Keratinocyte (primary cell): Measurements from ENCODE around the gene CHRNG. TPM values are rescaled to one million over a fixed set of nuclear protein-coding genes. Genes with fewer than 3 reads are reported as not detected.

ENCODE experiments used
- DNase-seq: peaks from one replicate; pipeline ENCODE4 v3.0.0-alpha.2; 2011; ENCODE audit warnings: low read depth, missing footprints, low spot score
- FAIRE-seq: peaks from 2 replicates; lab custom pipeline; 2011; peaks lifted over from hg19 to GRCh38; lab: Jason Lieb, UNC
- H2AFZ ChIP-seq: 2 replicates; pipeline ENCODE4 v1.6.0; 2012; ENCODE audit warnings: low read length, control low read depth, inconsistent platforms; ENCODE audit not compliant: control insufficient read depth
- H3K27ac ChIP-seq: 2 replicates; pipeline ENCODE4 v1.5.1; 2011; ENCODE audit warnings: low read length; ENCODE audit not compliant: control insufficient read depth, insufficient read depth
- H3K27me3 ChIP-seq: 3 replicates; pipeline ENCODE4 v1.6.0; 2011; ENCODE audit warnings: low read length; ENCODE audit not compliant: control insufficient read depth, insufficient read depth; ENCODE audit errors: extremely low read depth
- H3K36me3 ChIP-seq, 2 experiments: 2 replicates in 1 of 2; 3 replicates in 1 of 2; pipeline ENCODE4 v1.5.1; 2011; ENCODE audit warnings: low read length in 2 of 2, mild to moderate bottlenecking in 1 of 2; ENCODE audit not compliant: control insufficient read depth in 2 of 2, insufficient read depth in 2 of 2; ENCODE audit errors: extremely low read depth in 1 of 2
- H3K4me1 ChIP-seq: 3 replicates; pipeline ENCODE4 v1.5.1; 2011; ENCODE audit warnings: low read length; ENCODE audit not compliant: control insufficient read depth, insufficient read depth; ENCODE audit errors: extremely low read depth
- H3K4me2 ChIP-seq: 3 replicates; pipeline ENCODE4 v1.6.0; 2011; ENCODE audit warnings: low read depth, low read length; ENCODE audit not compliant: control insufficient read depth, insufficient read depth; ENCODE audit errors: extremely low read depth
- H3K4me3 ChIP-seq, 3 experiments: fragments of 200-600 bp in 1 of 3; sonication (generic) in 1 of 3; 2 replicates in 2 of 3; 3 replicates in 1 of 3; pipeline ENCODE4 v1.5.1; 2011 to 2016; ENCODE audit warnings: low read length in 3 of 3, mild to moderate bottlenecking in 3 of 3, control low read depth in 2 of 3, inconsistent platforms in 1 of 3, low read depth in 1 of 3, mixed read lengths in 1 of 3, mixed run types in 1 of 3, moderate library complexity in 1 of 3; ENCODE audit not compliant: control insufficient read depth in 2 of 3, insufficient read depth in 2 of 3; ENCODE audit errors: extremely low read depth in 1 of 3
- H3K79me2 ChIP-seq: 2 replicates; pipeline ENCODE4 v1.6.0; 2012; ENCODE audit warnings: low read length; ENCODE audit not compliant: control insufficient read depth, insufficient read depth
- H3K9ac ChIP-seq: 3 replicates; pipeline ENCODE4 v1.6.0; 2011; ENCODE audit warnings: low read length; ENCODE audit not compliant: control insufficient read depth, insufficient read depth; ENCODE audit errors: extremely low read depth
- H3K9me1 ChIP-seq: 3 replicates; pipeline ENCODE4 v1.6.0; 2011; ENCODE audit warnings: low read length; ENCODE audit not compliant: control insufficient read depth, insufficient read depth; ENCODE audit errors: extremely low read depth
- H3K9me3 ChIP-seq: 2 replicates; pipeline ENCODE4 v1.5.1; 2012; ENCODE audit warnings: low read depth, low read length; ENCODE audit not compliant: control insufficient read depth
- H4K20me1 ChIP-seq: 3 replicates; pipeline ENCODE4 v1.6.0; 2011; ENCODE audit warnings: low read length; ENCODE audit not compliant: control insufficient read depth, insufficient read depth; ENCODE audit errors: extremely low read depth
- CTCF ChIP-seq, 3 experiments: IDR thresholded peaks in 1 of 3; conservative IDR thresholded peaks in 1 of 3; optimal IDR thresholded peaks in 1 of 3; 2 replicates in 2 of 3; 3 replicates in 1 of 3; pipeline versions ENCODE3 to v1.5.1; 2011; ENCODE audit warnings: low read length in 3 of 3, mild to moderate bottlenecking in 3 of 3, moderate library complexity in 2 of 3, control low read depth in 1 of 3, inconsistent platforms in 1 of 3; ENCODE audit not compliant: insufficient read depth in 2 of 3; ENCODE audit errors: extremely low read depth in 1 of 3
- EZH2 ChIP-seq: IDR thresholded peaks from one replicate; pipeline ENCODE4 v1.6.1; 2012; ENCODE audit warnings: inconsistent platforms, mild to moderate bottlenecking, low read length, moderate library complexity
- dilution Hi-C: fragments of 300-500 bp; cut with MboI; formaldehyde crosslinking; loops from one replicate; pipeline ENCODE4 v1.7.0; 2020; ENCODE audit warnings: low sequenced_read_pairs; ENCODE audit not compliant: extremely low pct_ligation_motif_present
- polyA plus RNA-seq, 5 experiments: library from polyadenylated mRNA; depleted of rRNA in 3 of 5; stranded (reverse) in 3 of 5; stranded (forward) in 1 of 5; unstranded in 1 of 5; fragments of >200 nt; gene quantifications; 1 replicate in 1 of 5; 2 replicates in 3 of 5; 3 replicates in 1 of 5; pipeline versions ENCODE4 v1.2.1 to v1.2.3, GENCODE V29; 2011 to 2012; ENCODE audit warnings: missing spikeins in 2 of 5, low read depth in 1 of 5, low replicate concordance in 1 of 5

CHRNG gene
- polyA plus RNA-seq, 1 donor (not counting 4 experiments of a cell fraction or from before 2014, with no cell fraction given): not detected

GRCh38 chr2:232501794-232502390 lies 37.6 kb upstream of the CHRNG start:
- TF ChIP-seq CTCF (optimal IDR thresholded peaks at IDR 0.05 in 1 of 3, IDR thresholded peaks at IDR 0.05 in 1 of 3, conservative IDR thresholded peaks at IDR 0.05 in 1 of 3; ENCODE audit: extremely low read depth in 1 of 3, insufficient read depth in 2 of 3, low read length in 3 of 3) (no peak), EZH2 (no peak)
- FAIRE-seq: no peak
- no peaks in the 10 kb centered on the region for H3K79me2 ChIP-seq
- no peaks in the 10 kb centered on the region for H3K9me3 ChIP-seq
- DNase-seq: no peak
- no peaks in the 10 kb centered on the region for H4K20me1 ChIP-seq
- H3K4me3 ChIP-seq: no peak overlapping the region
- H2AFZ ChIP-seq: no peak overlapping the region
- no peak overlapping the region for H3K9ac ChIP-seq
- peaks cover 41% of the 10 kb centered on the region for H3K27me3 ChIP-seq
- no peak overlapping the region for H3K27ac ChIP-seq
- H3K4me1 ChIP-seq: no peaks in the 10 kb centered on the region
- no peaks in the 10 kb centered on the region for H3K9me1 ChIP-seq
- H3K4me2 ChIP-seq: no peak overlapping the region
- dilution Hi-C loops: no loop called here
- no peaks in the 10 kb centered on the region for H3K36me3 ChIP-seq

GRCh38 chr2:232502511-232502910 lies 37.0 kb upstream of the CHRNG start:
- FAIRE-seq (no peak), DNase-seq (no peak)
- Histone ChIP-seq H3K9ac (no peak overlapping the region), H2AFZ (no peak overlapping the region), H3K36me3 (no peaks in the 10 kb centered on the region), H3K79me2 (no peaks in the 10 kb centered on the region), H3K4me2 (no peak overlapping the region), H3K27ac (no peak overlapping the region), H3K9me1 (no peaks in the 10 kb centered on the region), H3K27me3 (peaks cover 41% of the 10 kb centered on the region), H3K4me1 (no peaks in the 10 kb centered on the region), H3K9me3 (no peaks in the 10 kb centered on the region), H3K4me3 (no peak overlapping the region), H4K20me1 (no peaks in the 10 kb centered on the region)
- TF ChIP-seq EZH2 (peak; percentile 59), CTCF (optimal IDR thresholded peaks at IDR 0.05 in 1 of 3, IDR thresholded peaks at IDR 0.05 in 1 of 3, conservative IDR thresholded peaks at IDR 0.05 in 1 of 3; ENCODE audit: extremely low read depth in 1 of 3, insufficient read depth in 2 of 3, low read length in 3 of 3) (no peak)
- dilution Hi-C loops: no loop called here
